ENCODE results near the gene SEMA5B. TPM values are rescaled to one million over a fixed set of nuclear protein-coding genes. Genes with fewer than 3 reads are reported as not detected.

The SEMA5B gene
- polyA plus RNA-seq, 1 donor from 2014 or later, result 7.0 TPM

GRCh38 chr3:122984650-122985049 is 42.9 kb downstream of the SEMA5B start:
- H3K27ac ChIP-seq (ENCODE audit: low read length), result no peak overlapping the region
- TF ChIP-seq RAD21 (conservative IDR thresholded peaks at IDR 0.05), result no peak
- TF ChIP-seq EZH2 (IDR thresholded peaks at IDR 0.05; ENCODE audit: borderline replicate concordance, insufficient read depth, low read length, poor library complexity, severe bottlenecking), result no peak
- TF ChIP-seq MXI1 (conservative IDR thresholded peaks at IDR 0.05; ENCODE audit: poor library complexity, severe bottlenecking), result no peak
- TF ChIP-seq, protein P1, sequence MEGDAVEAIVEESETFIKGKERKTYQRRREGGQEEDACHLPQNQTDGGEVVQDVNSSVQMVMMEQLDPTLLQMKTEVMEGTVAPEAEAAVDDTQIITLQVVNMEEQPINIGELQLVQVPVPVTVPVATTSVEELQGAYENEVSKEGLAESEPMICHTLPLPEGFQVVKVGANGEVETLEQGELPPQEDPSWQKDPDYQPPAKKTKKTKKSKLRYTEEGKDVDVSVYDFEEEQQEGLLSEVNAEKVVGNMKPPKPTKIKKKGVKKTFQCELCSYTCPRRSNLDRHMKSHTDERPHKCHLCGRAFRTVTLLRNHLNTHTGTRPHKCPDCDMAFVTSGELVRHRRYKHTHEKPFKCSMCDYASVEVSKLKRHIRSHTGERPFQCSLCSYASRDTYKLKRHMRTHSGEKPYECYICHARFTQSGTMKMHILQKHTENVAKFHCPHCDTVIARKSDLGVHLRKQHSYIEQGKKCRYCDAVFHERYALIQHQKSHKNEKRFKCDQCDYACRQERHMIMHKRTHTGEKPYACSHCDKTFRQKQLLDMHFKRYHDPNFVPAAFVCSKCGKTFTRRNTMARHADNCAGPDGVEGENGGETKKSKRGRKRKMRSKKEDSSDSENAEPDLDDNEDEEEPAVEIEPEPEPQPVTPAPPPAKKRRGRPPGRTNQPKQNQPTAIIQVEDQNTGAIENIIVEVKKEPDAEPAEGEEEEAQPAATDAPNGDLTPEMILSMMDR (IDR thresholded peaks at IDR 0.05; ENCODE audit: poor library complexity, severe bottlenecking), result no peak
- no peak for TF ChIP-seq EP300 (conservative IDR thresholded peaks at IDR 0.05; ENCODE audit: poor library complexity, severe bottlenecking)
- TF ChIP-seq, protein P2, sequence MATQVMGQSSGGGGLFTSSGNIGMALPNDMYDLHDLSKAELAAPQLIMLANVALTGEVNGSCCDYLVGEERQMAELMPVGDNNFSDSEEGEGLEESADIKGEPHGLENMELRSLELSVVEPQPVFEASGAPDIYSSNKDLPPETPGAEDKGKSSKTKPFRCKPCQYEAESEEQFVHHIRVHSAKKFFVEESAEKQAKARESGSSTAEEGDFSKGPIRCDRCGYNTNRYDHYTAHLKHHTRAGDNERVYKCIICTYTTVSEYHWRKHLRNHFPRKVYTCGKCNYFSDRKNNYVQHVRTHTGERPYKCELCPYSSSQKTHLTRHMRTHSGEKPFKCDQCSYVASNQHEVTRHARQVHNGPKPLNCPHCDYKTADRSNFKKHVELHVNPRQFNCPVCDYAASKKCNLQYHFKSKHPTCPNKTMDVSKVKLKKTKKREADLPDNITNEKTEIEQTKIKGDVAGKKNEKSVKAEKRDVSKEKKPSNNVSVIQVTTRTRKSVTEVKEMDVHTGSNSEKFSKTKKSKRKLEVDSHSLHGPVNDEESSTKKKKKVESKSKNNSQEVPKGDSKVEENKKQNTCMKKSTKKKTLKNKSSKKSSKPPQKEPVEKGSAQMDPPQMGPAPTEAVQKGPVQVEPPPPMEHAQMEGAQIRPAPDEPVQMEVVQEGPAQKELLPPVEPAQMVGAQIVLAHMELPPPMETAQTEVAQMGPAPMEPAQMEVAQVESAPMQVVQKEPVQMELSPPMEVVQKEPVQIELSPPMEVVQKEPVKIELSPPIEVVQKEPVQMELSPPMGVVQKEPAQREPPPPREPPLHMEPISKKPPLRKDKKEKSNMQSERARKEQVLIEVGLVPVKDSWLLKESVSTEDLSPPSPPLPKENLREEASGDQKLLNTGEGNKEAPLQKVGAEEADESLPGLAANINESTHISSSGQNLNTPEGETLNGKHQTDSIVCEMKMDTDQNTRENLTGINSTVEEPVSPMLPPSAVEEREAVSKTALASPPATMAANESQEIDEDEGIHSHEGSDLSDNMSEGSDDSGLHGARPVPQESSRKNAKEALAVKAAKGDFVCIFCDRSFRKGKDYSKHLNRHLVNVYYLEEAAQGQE (IDR thresholded peaks at IDR 0.05; ENCODE audit: borderline replicate concordance), result no peak
- no peak for TF ChIP-seq POLR2AphosphoS5 (IDR thresholded peaks at IDR 0.05)
- TF ChIP-seq TAF1 (IDR thresholded peaks at IDR 0.05; ENCODE audit: low read depth), result no peak
- TF ChIP-seq SMC3 (conservative IDR thresholded peaks at IDR 0.05; ENCODE audit: poor library complexity), result no peak
- no peak overlapping the region for H3K9ac ChIP-seq (ENCODE audit: low read length)
- H3K79me2 ChIP-seq (replicated peaks; ENCODE audit: insufficient read depth, low read length), result no peaks in the 10 kb centered on the region
- no peaks in the 10 kb centered on the region for H3K27me3 ChIP-seq (ENCODE audit: insufficient read depth, low read depth, low read length)
- H3K4me3 ChIP-seq (ENCODE audit: low read length), result no peak overlapping the region
- H3K36me3 ChIP-seq (ENCODE audit: insufficient read depth, low read length), result no peaks in the 10 kb centered on the region
- no peaks in the 10 kb centered on the region for H3F3A ChIP-seq (ENCODE audit: insufficient read depth, low read length, poor library complexity, severe bottlenecking)
- no peaks in the 10 kb centered on the region for H3K9me3 ChIP-seq (ENCODE audit: low read length)
- no peak overlapping the region for H3K4me2 ChIP-seq (ENCODE audit: low read length)
- H4K20me1 ChIP-seq (ENCODE audit: insufficient read depth), result no peaks in the 10 kb centered on the region
- H2AFZ ChIP-seq (ENCODE audit: low read depth, low read length), result no peak overlapping the region
- H3K9me2 ChIP-seq (ENCODE audit: insufficient read depth, low read length), result no peaks in the 10 kb centered on the region

- Histone ChIP-seq H3K27ac (ENCODE audit: low read length) (no peak overlapping the region), H3K36me3 (ENCODE audit: insufficient read depth, low read length) (no peaks in the 10 kb centered on the region), H3F3A (ENCODE audit: insufficient read depth, low read length, poor library complexity, severe bottlenecking) (no peaks in the 10 kb centered on the region), H3K9me3 (ENCODE audit: low read length) (no peaks in the 10 kb centered on the region), H4K20me1 (ENCODE audit: insufficient read depth) (no peaks in the 10 kb centered on the region), H3K27me3 (ENCODE audit: insufficient read depth, low read depth, low read length) (no peaks in the 10 kb centered on the region), H3K79me2 (replicated peaks; ENCODE audit: insufficient read depth, low read length) (no peaks in the 10 kb centered on the region), H3K4me3 (ENCODE audit: low read length) (no peak overlapping the region), H2AFZ (ENCODE audit: low read depth, low read length) (no peak overlapping the region), H3K4me2 (ENCODE audit: low read length) (no peak overlapping the region), H3K9ac (ENCODE audit: low read length) (no peak overlapping the region), H3K9me2 (ENCODE audit: insufficient read depth, low read length) (no peaks in the 10 kb centered on the region)
- no peak for TF ChIP-seq EP300 (conservative IDR thresholded peaks at IDR 0.05; ENCODE audit: poor library complexity, severe bottlenecking)
Observed at GRCh38 chr3:122984007-122984406, 43.6 kb downstream of the SEMA5B start.
